ENCODE measurements around the gene MYO1G.
"Not testable (repeated sequence)": the region's sequence is repeated elsewhere in the genome, so short reads cannot be mapped to it uniquely, and the experiment has no call there.

MYO1G gene

GRCh38 chr7:45026013-45026412 is 47.2 kb upstream of the MYO1G start:
- no peaks in the 10 kb centered on the region for H3K36me3 ChIP-seq (ENCODE audit: control insufficient read depth, insufficient read depth, low read length)
- no peak overlapping the region for H3K4me2 ChIP-seq (ENCODE audit: low read length)
- no peak overlapping the region for H3K4me3 ChIP-seq (ENCODE audit: low read depth, low read length)
- H3K79me2 ChIP-seq, result peaks cover 43% of the 10 kb centered on the region
- H2AFZ ChIP-seq, result no peak overlapping the region
- no peaks in the 10 kb centered on the region for H3K9me3 ChIP-seq (ENCODE audit: control insufficient read depth, low read length)
- H3K4me1 ChIP-seq, result no peaks in the 10 kb centered on the region
- TF ChIP-seq, protein P1, sequence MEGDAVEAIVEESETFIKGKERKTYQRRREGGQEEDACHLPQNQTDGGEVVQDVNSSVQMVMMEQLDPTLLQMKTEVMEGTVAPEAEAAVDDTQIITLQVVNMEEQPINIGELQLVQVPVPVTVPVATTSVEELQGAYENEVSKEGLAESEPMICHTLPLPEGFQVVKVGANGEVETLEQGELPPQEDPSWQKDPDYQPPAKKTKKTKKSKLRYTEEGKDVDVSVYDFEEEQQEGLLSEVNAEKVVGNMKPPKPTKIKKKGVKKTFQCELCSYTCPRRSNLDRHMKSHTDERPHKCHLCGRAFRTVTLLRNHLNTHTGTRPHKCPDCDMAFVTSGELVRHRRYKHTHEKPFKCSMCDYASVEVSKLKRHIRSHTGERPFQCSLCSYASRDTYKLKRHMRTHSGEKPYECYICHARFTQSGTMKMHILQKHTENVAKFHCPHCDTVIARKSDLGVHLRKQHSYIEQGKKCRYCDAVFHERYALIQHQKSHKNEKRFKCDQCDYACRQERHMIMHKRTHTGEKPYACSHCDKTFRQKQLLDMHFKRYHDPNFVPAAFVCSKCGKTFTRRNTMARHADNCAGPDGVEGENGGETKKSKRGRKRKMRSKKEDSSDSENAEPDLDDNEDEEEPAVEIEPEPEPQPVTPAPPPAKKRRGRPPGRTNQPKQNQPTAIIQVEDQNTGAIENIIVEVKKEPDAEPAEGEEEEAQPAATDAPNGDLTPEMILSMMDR (IDR thresholded peaks at IDR 0.05), result no peak
- H3K9ac ChIP-seq, result no peak overlapping the region
- H3K27me3 ChIP-seq (ENCODE audit: control insufficient read depth, insufficient read depth, low read length), result no peaks in the 10 kb centered on the region
- no peak overlapping the region for H3K27ac ChIP-seq

GRCh38 chr7:45025473-45025872 is 46.7 kb upstream of the MYO1G start:
- not testable (repeated sequence) for H3K27ac ChIP-seq; H3K4me2 ChIP-seq (ENCODE audit: low read length); H3K4me3 ChIP-seq (ENCODE audit: low read depth, low read length); H3K9ac ChIP-seq; H3K9me3 ChIP-seq (ENCODE audit: control insufficient read depth, low read length); H3K36me3 ChIP-seq (ENCODE audit: control insufficient read depth, insufficient read depth, low read length); H3K4me1 ChIP-seq; H3K27me3 ChIP-seq (ENCODE audit: control insufficient read depth, insufficient read depth, low read length); H2AFZ ChIP-seq
- H3K79me2 ChIP-seq, result peaks cover 44% of the 10 kb centered on the region

GRCh38 chr7:45024126-45024744 is 45.4 kb upstream of the MYO1G start:
- no peak overlapping the region for H3K4me2 ChIP-seq (ENCODE audit: low read length)
- H2AFZ ChIP-seq, result no peak overlapping the region
- H3K27ac ChIP-seq, result no peak overlapping the region
- H3K4me1 ChIP-seq, result peaks cover 4% of the 10 kb centered on the region
- TF ChIP-seq, protein P1 (IDR thresholded peaks at IDR 0.05), result no peak
- no peak overlapping the region for H3K4me3 ChIP-seq (ENCODE audit: low read depth, low read length)
- H3K79me2 ChIP-seq, result peaks cover 37% of the 10 kb centered on the region
- no peaks in the 10 kb centered on the region for H3K9me3 ChIP-seq (ENCODE audit: control insufficient read depth, low read length)
- H3K27me3 ChIP-seq (ENCODE audit: control insufficient read depth, insufficient read depth, low read length), result no peaks in the 10 kb centered on the region
- H3K36me3 ChIP-seq (ENCODE audit: control insufficient read depth, insufficient read depth, low read length), result no peaks in the 10 kb centered on the region
- H3K9ac ChIP-seq, result no peak overlapping the region

- Histone ChIP-seq H3K4me2 (ENCODE audit: low read length) (no peak overlapping the region), H3K9me3 (ENCODE audit: control insufficient read depth, low read length) (no peaks in the 10 kb centered on the region), H3K79me2 (peaks cover 26% of the 10 kb centered on the region), H3K4me1 (peaks cover 4% of the 10 kb centered on the region), H2AFZ (no peak overlapping the region), H3K36me3 (ENCODE audit: control insufficient read depth, insufficient read depth, low read length) (no peaks in the 10 kb centered on the region), H3K9ac (no peak overlapping the region), H3K4me3 (ENCODE audit: low read depth, low read length) (no peak overlapping the region), H3K27ac (no peak overlapping the region), H3K27me3 (ENCODE audit: control insufficient read depth, insufficient read depth, low read length) (no peaks in the 10 kb centered on the region)
- TF ChIP-seq, protein P1 (IDR thresholded peaks at IDR 0.05), result no peak
Measured at GRCh38 chr7:45021604-45022296, 42.9 kb upstream of the MYO1G start.

- Histone ChIP-seq H3K79me2 (peaks cover 26% of the 10 kb centered on the region), H3K4me1 (peaks cover 4% of the 10 kb centered on the region), H3K36me3 (ENCODE audit: control insufficient read depth, insufficient read depth, low read length) (no peaks in the 10 kb centered on the region), H3K27me3 (ENCODE audit: control insufficient read depth, insufficient read depth, low read length) (no peaks in the 10 kb centered on the region), H3K27ac (no peak overlapping the region), H3K9ac (no peak overlapping the region), H3K9me3 (ENCODE audit: control insufficient read depth, low read length) (no peaks in the 10 kb centered on the region), H3K4me2 (ENCODE audit: low read length) (no peak overlapping the region), H2AFZ (no peak overlapping the region), H3K4me3 (ENCODE audit: low read depth, low read length) (no peak overlapping the region)
- TF ChIP-seq, protein P1 (IDR thresholded peaks at IDR 0.05), result no peak
Measured at GRCh38 chr7:45020915-45021314, 42.1 kb upstream of the MYO1G start.

Measured in parathyroid adenoma (tissue), 2 donors.